ES-I3 (cell line): ENCODE data around the gene BEND3.

ENCODE experiments used
- H3K36me3 ChIP-seq: 2 replicates; pipeline ENCODE4 v1.6.1; 2013; ENCODE audit warnings: mild to moderate bottlenecking, low read length, control low read depth, moderate library complexity; ENCODE audit not compliant: insufficient read depth
- H3K4me1 ChIP-seq: 2 replicates; pipeline ENCODE4 v1.6.1; 2013; ENCODE audit warnings: mild to moderate bottlenecking, control low read depth, low read length; ENCODE audit not compliant: insufficient read depth
- H3K9ac ChIP-seq: 2 replicates; pipeline ENCODE4 v1.6.1; 2013; ENCODE audit warnings: low read depth, mild to moderate bottlenecking, low read length, moderate library complexity
- H3K9me3 ChIP-seq: 2 replicates; pipeline ENCODE4 v1.6.1; 2013; ENCODE audit warnings: mild to moderate bottlenecking, low read length, moderate library complexity; ENCODE audit not compliant: control insufficient read depth, insufficient read depth

BEND3 gene

DNA sequence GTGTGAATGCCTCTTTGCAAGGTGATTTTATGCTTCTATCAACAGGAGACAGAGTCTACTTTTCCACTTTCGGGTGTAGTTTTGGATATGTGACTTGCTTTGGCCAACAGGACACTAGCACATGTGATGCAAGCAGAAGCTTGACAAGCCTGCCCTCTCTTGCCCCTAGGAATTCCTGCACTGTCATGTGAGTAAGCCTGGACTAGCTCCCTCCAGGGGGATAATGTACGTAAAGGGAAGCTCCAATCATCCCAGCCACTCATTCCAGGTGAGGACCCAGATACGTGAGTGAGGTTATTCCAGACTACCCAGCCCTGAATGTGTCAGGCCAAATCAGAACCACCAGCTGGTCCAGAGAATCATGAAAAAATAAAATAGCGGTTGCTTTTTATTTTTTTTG, 33.3 kb downstream of the BEND3 start:
- Histone ChIP-seq H3K4me1 (peaks cover 10% of the 10 kb centered on the region; the same call in 1 of the 2 replicates), H3K9me3 (no peaks in the 10 kb centered on the region), H3K9ac (no peak overlapping the region), H3K36me3 (peaks cover 3% of the 10 kb centered on the region; the same call in 1 of the 2 replicates)

DNA sequence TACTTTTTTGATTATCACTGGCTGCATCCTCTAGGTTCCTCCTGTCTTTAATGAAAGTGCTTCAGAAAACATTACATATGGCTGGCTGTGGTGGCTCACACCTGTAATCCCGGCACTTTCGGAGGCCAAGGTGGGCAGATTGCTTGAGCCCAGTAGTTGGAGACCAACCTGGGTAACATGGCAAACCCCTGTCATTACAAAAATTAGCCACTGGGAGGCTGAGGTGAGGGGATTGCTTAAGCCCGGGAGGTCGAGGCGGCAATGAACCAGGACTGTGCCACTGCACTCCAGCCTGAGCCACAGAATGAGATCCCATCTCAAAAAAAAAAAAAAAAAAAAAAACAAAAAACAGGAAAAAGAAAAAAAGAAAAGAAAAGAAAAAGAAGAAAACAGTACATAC, 35.3 kb downstream of the BEND3 start:
- H3K4me1 ChIP-seq, result peaks cover 14% of the 10 kb centered on the region; the same call in 1 of the 2 replicates
- H3K9me3 ChIP-seq, result no peaks in the 10 kb centered on the region
- H3K9ac ChIP-seq, result no peak overlapping the region
- peaks cover 3% of the 10 kb centered on the region for H3K36me3 ChIP-seq

DNA sequence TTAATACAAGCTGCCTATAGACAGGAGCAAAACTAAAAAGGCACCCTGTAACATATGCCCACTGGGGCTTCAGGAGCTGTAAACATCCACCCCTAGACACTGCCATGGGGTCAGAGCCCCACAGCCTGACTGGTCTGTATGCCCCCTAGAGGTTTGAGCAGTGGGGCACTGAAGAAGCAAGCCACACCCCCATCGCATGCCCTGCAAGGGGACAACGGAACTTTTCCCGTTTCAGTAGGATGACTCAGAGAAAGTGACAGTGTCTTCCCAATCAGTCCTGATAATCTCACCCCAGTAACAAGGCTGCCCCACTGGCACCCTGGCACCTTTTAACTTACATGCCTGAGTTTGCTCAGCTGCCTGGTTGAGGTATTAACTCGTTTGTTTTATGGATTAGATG, 35.9 kb downstream of the BEND3 start:
- no peaks in the 10 kb centered on the region for H3K9me3 ChIP-seq
- peaks cover 14% of the 10 kb centered on the region; the same call in 1 of the 2 replicates for H3K4me1 ChIP-seq
- no peak overlapping the region for H3K9ac ChIP-seq
- H3K36me3 ChIP-seq, result peaks cover 3% of the 10 kb centered on the region

DNA sequence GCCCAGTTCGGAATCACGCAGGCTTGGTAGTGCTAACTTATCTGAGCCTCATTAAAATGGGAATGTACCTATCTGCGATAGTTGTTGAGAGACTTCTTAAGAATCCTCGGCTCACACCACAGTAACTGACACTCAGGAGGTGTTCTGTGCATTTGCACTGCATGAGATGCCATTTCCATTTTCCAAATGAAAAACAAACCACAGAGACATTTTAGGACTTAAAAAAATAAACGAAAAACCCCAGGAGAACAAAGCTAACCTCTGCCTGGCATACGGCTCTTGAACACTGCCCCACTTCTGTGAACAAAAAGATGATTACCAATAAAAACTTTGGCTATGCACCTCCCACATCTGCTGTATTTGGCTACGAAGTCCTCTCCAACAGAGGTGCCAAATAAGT, 37.6 kb downstream of the BEND3 start:
- Histone ChIP-seq H3K4me1 (peaks cover 14% of the 10 kb centered on the region; the same call in 1 of the 2 replicates), H3K36me3 (peaks cover 3% of the 10 kb centered on the region), H3K9ac (no peak overlapping the region), H3K9me3 (no peaks in the 10 kb centered on the region)

DNA sequence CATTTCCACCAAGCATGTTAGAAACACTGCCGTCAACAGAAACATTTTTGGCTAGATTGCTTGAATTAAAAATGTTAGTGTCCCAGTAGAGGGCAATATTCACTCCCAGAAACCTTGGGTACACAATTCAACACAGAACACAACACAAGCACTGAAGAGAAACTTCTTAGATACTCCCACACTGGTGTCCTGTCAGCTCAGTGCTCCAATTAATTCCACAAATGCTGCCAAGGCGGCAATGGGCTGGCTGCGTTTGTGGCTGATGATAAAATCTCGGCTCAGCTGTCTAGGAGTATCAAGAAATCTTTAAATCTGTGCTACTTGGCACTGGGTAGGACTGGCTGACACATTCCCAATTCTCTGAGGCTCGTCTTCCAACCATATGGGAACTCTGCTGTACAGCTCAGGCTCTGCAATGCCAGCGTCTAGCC, 39.3 kb downstream of the BEND3 start:
- H3K4me1 ChIP-seq, result peaks cover 8% of the 10 kb centered on the region; the same call in 1 of the 2 replicates
- no peaks in the 10 kb centered on the region; the same call in 1 of the 2 replicates for H3K36me3 ChIP-seq
- no peak overlapping the region for H3K9ac ChIP-seq
- no peaks in the 10 kb centered on the region for H3K9me3 ChIP-seq

DNA sequence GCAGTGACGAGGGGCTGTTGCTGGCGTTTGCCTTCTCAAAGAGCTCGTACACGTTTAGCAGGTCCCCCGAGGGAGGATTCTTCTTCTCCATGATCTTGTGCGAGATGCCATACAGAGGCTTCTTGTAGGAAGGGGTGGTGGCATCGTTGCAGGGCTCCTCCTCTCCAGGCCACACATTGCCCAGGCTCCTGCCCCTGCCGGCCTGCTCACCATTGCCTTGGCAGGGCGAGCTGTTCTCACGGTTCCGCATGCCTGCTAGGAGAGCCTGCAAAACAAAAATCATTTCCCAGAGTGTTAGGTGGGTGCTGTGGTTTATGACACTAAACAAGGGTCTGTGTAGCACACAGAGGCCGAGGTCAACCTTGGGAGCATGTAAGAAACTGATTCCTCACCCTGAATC, 44.6 kb downstream of the BEND3 start:
- H3K9ac ChIP-seq, result no peak overlapping the region
- no peaks in the 10 kb centered on the region for H3K4me1 ChIP-seq
- H3K9me3 ChIP-seq, result no peaks in the 10 kb centered on the region
- H3K36me3 ChIP-seq, result no peaks in the 10 kb centered on the region; the same call in 1 of the 2 replicates

DNA sequence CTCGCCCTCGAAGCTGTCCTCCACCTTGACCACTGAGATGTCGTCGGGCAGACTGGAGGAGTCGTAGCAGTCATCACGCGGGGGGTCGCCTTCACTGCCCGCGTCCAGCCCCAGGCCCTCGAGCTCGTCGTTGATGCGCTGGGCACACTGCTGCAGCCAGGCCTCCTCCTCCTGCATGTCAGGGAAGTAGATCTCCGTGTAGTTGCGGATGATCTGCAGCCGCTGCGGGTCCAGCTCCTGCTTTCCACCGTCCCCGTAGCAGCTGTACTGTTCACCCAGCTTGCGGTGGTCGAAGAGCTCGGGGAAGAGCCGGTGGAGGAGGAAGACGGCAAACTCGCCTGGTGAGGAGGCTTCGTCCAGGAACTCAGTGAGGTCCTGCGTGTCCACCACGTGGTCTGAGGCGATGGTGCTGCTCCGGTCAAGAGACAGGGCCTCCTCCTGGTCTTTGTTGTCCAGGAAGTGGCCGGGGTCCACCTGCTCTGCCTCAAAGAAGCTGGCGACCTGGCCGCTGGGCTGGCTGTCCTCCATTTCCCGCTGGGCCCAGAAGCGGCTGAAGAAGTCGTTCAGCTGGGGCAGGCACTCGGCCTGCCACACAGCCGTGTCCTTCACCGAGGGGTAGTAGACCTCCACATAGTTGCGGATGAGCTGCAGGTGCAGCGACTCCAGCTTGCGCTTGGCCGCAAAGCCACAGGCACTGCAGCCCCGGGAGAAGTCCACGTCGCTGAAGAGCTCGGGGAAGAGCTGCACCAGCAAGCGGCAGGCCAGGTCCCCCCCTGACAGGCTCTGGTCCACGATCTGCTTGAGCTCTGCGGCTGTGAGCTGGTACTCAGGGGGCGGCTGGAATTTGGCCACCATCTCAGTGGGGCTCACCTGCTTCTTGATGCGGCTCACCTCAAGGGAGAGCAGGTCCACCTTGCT, 45.4 kb downstream of the BEND3 start:
- Histone ChIP-seq H3K4me1 (no peaks in the 10 kb centered on the region), H3K9me3 (no peaks in the 10 kb centered on the region), H3K9ac (no peak overlapping the region), H3K36me3 (no peaks in the 10 kb centered on the region; the same call in 1 of the 2 replicates)

DNA sequence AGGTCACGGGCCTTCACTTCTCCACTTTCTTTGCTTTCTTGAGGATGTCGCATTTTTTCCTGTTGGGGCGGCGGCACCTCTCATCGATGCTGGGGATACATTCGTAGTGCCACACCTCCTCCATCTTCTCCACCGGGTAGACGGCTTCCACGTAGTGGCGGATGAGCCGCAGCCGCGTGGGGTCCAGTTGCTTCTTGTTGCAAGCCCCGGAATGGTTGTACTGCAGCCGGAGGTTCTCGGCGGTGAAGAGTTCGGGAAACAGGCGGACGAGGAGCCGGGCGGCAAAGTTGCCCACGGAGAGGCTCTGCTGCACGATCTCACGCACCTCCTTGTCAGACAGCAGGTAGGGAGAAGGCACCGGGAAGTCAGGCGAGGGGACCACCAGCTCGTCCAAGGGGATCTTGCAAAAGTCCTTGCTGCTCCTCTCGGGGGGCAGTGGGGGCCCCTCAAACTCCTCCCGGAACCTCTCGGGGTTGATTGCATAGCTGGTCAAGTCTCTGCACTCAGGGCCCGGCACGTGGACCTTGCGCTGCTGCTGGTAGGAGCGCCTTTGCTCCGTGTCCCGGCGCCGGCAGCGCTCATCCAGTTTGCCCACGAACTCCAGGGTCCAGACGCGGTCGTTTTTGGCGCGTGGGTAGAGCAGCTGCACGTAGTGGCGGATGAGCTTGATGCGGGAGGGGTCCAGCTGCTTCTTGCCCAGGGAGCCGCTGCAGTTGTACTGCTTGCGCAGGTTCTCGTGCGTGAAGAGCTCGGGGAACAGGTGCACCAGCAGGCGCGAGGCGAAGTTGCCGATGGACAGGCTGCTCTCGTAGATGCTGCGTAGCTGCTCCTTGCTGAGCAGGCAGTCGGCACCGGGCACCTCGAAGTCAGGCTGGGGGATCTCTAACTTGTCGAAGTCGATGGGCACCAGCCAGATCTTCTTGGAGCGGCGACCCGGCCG, 46.4 kb downstream of the BEND3 start:
- Histone ChIP-seq H3K4me1 (no peaks in the 10 kb centered on the region), H3K36me3 (no peaks in the 10 kb centered on the region; the same call in 1 of the 2 replicates), H3K9ac (no peak overlapping the region), H3K9me3 (no peaks in the 10 kb centered on the region)

DNA sequence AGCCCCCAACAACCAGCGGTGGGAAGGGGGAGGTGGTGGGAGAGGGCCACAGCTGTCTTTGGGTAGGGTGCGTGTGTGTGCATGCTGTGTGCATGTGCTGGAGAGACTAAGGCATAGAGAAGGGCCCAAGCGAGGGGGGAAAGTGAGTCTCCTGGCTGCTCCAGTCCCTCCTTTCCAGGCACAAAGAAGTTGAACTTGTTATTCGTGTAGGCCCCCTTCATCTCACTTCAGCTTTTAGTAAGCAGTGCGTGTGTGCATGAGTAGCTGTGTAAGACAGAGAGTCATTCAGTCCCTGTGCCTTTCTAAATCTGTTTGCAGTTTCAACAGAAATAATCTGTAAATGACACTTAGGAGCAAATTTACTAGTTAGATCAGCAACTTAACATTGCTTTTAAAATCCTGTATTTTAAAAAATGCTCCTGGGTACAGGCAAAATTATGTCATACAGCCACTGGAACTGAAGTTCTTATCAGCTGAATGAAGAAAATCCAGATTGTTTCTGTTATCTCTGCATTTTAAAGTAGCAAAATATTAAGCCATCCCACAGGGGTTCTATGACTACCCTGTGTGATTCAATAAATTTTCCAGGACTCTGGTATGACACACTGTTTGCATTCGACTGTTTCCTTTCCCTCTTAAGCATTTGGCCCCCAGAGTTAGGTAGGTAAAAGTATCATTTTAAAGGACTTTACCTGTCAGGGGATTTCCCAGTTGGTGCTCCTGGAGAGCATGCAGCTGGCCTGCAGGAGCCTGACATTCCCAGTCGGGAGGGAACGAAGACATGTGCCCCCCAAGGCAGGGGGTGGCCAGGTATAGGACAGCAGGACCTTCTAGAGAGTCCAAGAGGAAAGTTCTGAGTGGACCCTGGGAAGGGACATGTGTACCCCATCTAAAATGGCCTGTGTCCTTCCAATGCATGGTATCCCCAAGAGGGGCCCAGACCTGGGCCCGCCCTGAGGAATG, 48.3 kb downstream of the BEND3 start:
- H3K36me3 ChIP-seq, result no peaks in the 10 kb centered on the region; the same call in 1 of the 2 replicates
- H3K4me1 ChIP-seq, result peaks cover 1% of the 10 kb centered on the region
- H3K9ac ChIP-seq, result no peak overlapping the region
- no peaks in the 10 kb centered on the region for H3K9me3 ChIP-seq

DNA sequence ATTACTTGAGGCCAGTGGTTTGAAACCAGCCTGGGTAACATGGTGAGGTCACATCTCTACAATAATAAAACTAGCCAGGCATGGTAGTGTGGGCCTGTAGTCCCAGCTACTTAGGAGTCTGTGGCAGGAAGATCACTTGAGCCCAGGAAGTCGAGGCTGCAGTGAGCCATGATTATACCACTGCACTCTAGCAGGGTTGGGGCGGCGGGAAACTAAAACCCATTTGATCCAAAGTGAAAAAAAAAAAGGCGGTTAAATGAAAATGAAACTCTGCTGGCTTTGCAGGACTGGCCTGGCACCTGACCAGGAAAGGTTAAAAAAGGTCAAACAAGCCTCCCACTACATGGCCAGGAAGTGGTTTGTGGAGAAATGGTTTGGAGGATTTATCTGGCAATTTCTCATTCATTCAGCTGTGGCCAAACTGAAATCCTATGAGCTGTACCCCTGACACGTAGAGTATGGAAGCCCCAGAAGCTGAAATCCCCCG, 50.7 kb downstream of the BEND3 start:
- Histone ChIP-seq H3K9me3 (no peaks in the 10 kb centered on the region), H3K4me1 (peaks cover 9% of the 10 kb centered on the region), H3K9ac (no peak overlapping the region), H3K36me3 (no peaks in the 10 kb centered on the region)

DNA sequence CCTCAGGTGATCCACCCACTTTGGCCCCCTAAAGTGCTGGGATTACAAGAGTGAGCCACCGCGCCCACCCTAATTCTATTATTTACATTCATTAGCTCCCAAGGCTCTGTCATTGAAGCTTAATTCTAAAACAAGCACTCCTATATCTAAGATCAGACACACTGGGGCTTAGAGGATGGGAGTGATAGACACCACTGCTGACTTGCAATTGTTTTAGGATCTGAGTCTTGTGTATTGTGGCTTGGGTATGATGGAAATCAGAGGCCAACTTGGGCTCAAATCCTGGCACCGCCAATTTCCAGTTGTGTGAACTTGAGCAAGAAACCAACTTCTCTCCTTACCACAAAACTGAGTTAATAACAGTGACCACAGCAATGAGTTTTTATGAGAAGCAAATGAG, 52.6 kb downstream of the BEND3 start:
- no peaks in the 10 kb centered on the region for H3K36me3 ChIP-seq
- H3K9ac ChIP-seq, result no peak overlapping the region
- peaks cover 9% of the 10 kb centered on the region for H3K4me1 ChIP-seq
- H3K9me3 ChIP-seq, result no peaks in the 10 kb centered on the region

DNA sequence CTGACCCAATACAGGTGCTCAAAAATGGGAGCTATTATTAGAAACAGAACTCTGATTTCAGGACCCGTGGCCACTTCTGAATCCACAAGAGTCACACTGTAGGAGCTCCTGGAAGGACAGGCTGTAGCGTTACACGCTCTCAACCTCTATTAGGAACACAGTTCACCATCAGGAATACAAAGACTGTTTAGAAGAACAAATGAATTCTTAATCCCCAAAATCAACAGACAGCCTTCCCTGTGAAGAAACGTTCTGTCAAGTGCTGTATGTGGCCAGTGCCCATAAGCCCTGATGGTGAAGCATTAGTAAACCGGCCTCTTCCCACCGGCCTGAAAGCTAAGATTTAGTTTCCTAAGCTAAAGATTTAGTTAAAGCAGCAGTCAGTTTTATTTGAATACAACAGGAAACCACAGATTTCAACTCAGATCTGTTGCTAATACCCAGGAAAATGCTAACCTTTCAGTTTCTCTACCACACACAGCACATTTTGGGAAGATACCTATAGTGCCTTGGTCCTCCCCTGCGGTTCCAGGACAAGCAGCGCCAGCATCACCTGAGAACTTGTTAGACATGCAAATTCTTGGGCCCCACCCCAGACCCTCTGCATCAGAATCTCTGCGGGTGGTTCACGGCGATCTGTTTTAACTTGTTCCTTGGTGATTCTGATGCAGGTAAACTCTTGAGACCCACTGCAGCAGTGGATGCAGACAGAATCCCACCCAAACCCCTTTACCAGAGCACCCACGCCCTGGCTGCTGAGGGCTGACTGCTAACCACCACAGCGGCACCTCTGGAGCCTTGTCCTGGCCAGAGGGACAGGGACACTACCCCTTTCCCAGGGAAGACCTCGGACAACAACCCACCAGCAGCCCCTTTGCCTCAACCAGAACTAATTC, 53.9 kb downstream of the BEND3 start:
- Histone ChIP-seq H3K9ac (no peak overlapping the region), H3K36me3 (no peaks in the 10 kb centered on the region), H3K4me1 (peaks cover 9% of the 10 kb centered on the region), H3K9me3 (no peaks in the 10 kb centered on the region)

DNA sequence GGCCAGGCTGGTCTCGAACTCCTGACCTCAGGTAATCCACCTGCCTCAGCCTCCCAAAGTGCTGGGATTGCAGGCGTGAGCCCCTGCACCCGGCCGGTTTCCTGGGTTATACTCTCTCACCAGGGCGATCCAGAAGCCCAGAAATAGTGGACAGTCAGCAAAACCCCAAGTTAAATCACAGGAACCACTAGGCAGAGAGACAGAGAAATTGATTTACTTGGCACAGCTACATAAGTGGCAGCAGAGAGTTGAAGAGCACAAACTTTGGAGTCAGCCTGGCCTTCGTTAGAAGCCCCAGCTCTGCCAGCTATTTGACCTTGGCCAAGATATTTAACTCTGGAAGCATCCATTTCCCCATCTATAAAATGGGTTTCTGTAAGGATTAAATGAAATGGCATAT, 54.6 kb downstream of the BEND3 start:
- Histone ChIP-seq H3K36me3 (no peaks in the 10 kb centered on the region), H3K9me3 (no peaks in the 10 kb centered on the region), H3K4me1 (peaks cover 9% of the 10 kb centered on the region), H3K9ac (no peak overlapping the region)
